Measurements from ENCODE around the gene SEC61A1.

The SEC61A1 gene

GRCh38 chr3:128060473-128061381 lies 8.5 kb downstream of the SEC61A1 start:
- no peak for DNase-seq (ENCODE audit: low spot score)

GRCh38 chr3:128062033-128062745 lies 10.0 kb downstream of the SEC61A1 start:
- peak; percentile 17 for DNase-seq (ENCODE audit: low spot score)

GRCh38 chr3:128063865-128064264 lies 11.6 kb downstream of the SEC61A1 start:
- DNase-seq (ENCODE audit: low spot score), result peak; percentile 23

- DNase-seq (ENCODE audit: low spot score), result peak; percentile 17
Observed at GRCh38 chr3:128064962-128065361, 12.7 kb downstream of the SEC61A1 start.

GRCh38 chr3:128066114-128066513 lies 13.9 kb downstream of the SEC61A1 start:
- DNase-seq (ENCODE audit: low spot score), result peak; percentile 6

GRCh38 chr3:128066676-128067075 lies 14.4 kb downstream of the SEC61A1 start:
- peak; percentile 31 for DNase-seq (ENCODE audit: low spot score)

GRCh38 chr3:128067489-128067888 lies 15.3 kb downstream of the SEC61A1 start:
- DNase-seq (ENCODE audit: low spot score), result no peak

- peak; percentile 50 for DNase-seq (ENCODE audit: low spot score)
Observed at GRCh38 chr3:128068156-128068620, 16.0 kb downstream of the SEC61A1 start.

- DNase-seq (ENCODE audit: low spot score), result no peak
Observed at GRCh38 chr3:128069271-128069670, 17.0 kb downstream of the SEC61A1 start.

- peak; percentile 41 for DNase-seq (ENCODE audit: low spot score)
Observed at GRCh38 chr3:128070898-128071591, 18.8 kb downstream of the SEC61A1 start.

GRCh38 chr3:128071771-128072453 lies 19.7 kb downstream of the SEC61A1 start:
- DNase-seq (ENCODE audit: low spot score), result peak; percentile 17

- DNase-seq (ENCODE audit: low spot score), result peak; percentile 43
Observed at GRCh38 chr3:128072454-128073184, 20.4 kb downstream of the SEC61A1 start.

GRCh38 chr3:128073185-128073725 lies 21.0 kb downstream of the SEC61A1 start:
- peak; percentile 26 for DNase-seq (ENCODE audit: low spot score)

GRCh38 chr3:128073807-128074206 lies 21.6 kb downstream of the SEC61A1 start:
- no peak for DNase-seq (ENCODE audit: low spot score)

GRCh38 chr3:128074851-128075521 lies 22.7 kb downstream of the SEC61A1 start:
- DNase-seq (ENCODE audit: low spot score), result no peak

- peak; percentile 97 for DNase-seq (ENCODE audit: low spot score)
Observed at GRCh38 chr3:128075522-128076482, 23.6 kb downstream of the SEC61A1 start.

- peak; percentile 59 for DNase-seq (ENCODE audit: low spot score)
Observed at GRCh38 chr3:128076483-128077201, 24.4 kb downstream of the SEC61A1 start.

- peak; percentile 57 for DNase-seq (ENCODE audit: low spot score)
Observed at GRCh38 chr3:128077202-128077624, 25.0 kb downstream of the SEC61A1 start.

Measured in ecto neural progenitor cell (in vitro differentiated cells).